BJ (cell line): ENCODE data around the gene RNF168. TPM values are rescaled to one million over a fixed set of nuclear protein-coding genes. Genes with fewer than 3 reads are reported as not detected.
"Not testable (repeated sequence)": the region's sequence is repeated elsewhere in the genome, so short reads cannot be mapped to it uniquely, and the experiment has no call there.

Experiments used
- CTCF ChIA-PET: fragments of 350-600 bp; formaldehyde crosslinking; extraction: SDS; loops from one replicate; lab custom pipeline; 2021; ENCODE audit warnings: antibody characterized with exemption, inconsistent platforms; lab: Yijun Ruan, JAX
- POLR2A ChIA-PET: fragments of 300-600 bp; sonication (Branson Sonifier 250); formaldehyde crosslinking; extraction: SDS; loops from one replicate; lab custom pipeline; 2021; ENCODE audit warnings: antibody characterized with exemption; lab: Charles Lee
- DNase-seq: peaks from one replicate; pipeline ENCODE4 v3.0.0-alpha.2; 2011; ENCODE audit warnings: low read depth
- H3K27me3 ChIP-seq: 2 replicates; pipeline ENCODE4 v1.6.0; 2011; ENCODE audit warnings: low read length; ENCODE audit not compliant: control insufficient read depth, insufficient read depth
- H3K36me3 ChIP-seq: 2 replicates; pipeline ENCODE4 v1.5.1; 2011; ENCODE audit warnings: low read length; ENCODE audit not compliant: control insufficient read depth, insufficient read depth
- H3K4me3 ChIP-seq: 2 replicates; pipeline ENCODE4 v1.5.1; 2011; ENCODE audit warnings: low read depth, mild to moderate bottlenecking, control low read depth, low read length
- CTCF ChIP-seq: IDR thresholded peaks from 2 replicates; pipeline ENCODE4 v1.5.1; 2011; ENCODE audit warnings: low read depth, mild to moderate bottlenecking, control low read depth, inconsistent platforms, low read length, moderate library complexity; ENCODE audit not compliant: insufficient read depth
- polyA plus RNA-seq: library from polyadenylated mRNA; depleted of rRNA; stranded (reverse); fragments of >200 nt; gene quantifications from 2 replicates; pipeline ENCODE4 v1.2.3, GENCODE V29; 2011

Gene RNF168
- polyA plus RNA-seq, 1 experiment: 2.4 TPM

- ChIA-PET CTCF (interaction anchor here (1.0 kb wide), 1 partner anchor 10 kb away, joined by 3 read pairs; no protein-coding TSS in a partner anchor), POLR2A (no interaction called here)
- Histone ChIP-seq H3K36me3 (no peaks in the 10 kb centered on the region), H3K27me3 (no peaks in the 10 kb centered on the region), H3K4me3 (no peak overlapping the region)
- TF ChIP-seq CTCF: no peak
- no peak for DNase-seq
Observed at GRCh38 chr3:196454935-196455334, 48.6 kb downstream of the RNF168 start.

GRCh38 chr3:196445391-196445790 lies 58.2 kb downstream of the RNF168 start:
- H3K4me3 ChIP-seq, DNase-seq, H3K36me3 ChIP-seq, POLR2A ChIA-PET, H3K27me3 ChIP-seq, CTCF ChIA-PET: not testable (repeated sequence)

GRCh38 chr3:196444500-196444894 lies 59.1 kb downstream of the RNF168 start:
- CTCF ChIA-PET: interaction anchor here (0.7 kb wide), 1 partner anchor 59 kb away, joined by 3 read pairs; the partner anchor contains the start of gene RNF168
- POLR2A ChIA-PET: no interaction called here

GRCh38 chr3:196440696-196441095 lies 62.9 kb downstream of the RNF168 start:
- no peak for TF ChIP-seq CTCF
- no peaks in the 10 kb centered on the region for H3K27me3 ChIP-seq
- no peaks in the 10 kb centered on the region for H3K36me3 ChIP-seq
- ChIA-PET POLR2A (no interaction called here), CTCF (interaction anchor here (0.6 to 0.9 kb wide), 2 partner anchors 133 to 1169 kb away, joined by 3 read pairs; no protein-coding TSS in a partner anchor)
- no peak for DNase-seq
- H3K4me3 ChIP-seq: no peak overlapping the region

More at GRCh38 chr3:196444500-196444894, 59.1 kb downstream of the RNF168 start:
- Histone ChIP-seq H3K4me3 (no peak overlapping the region), H3K27me3 (no peaks in the 10 kb centered on the region), H3K36me3 (no peaks in the 10 kb centered on the region)
- TF ChIP-seq CTCF: no peak
- DNase-seq: no peak

- ChIA-PET CTCF (interaction anchor here (0.9 kb wide), 1 partner anchor 132 kb away, joined by 3 read pairs; no protein-coding TSS in a partner anchor), POLR2A (no interaction called here)
- H3K27me3 ChIP-seq: no peaks in the 10 kb centered on the region
- peak; percentile 73 for DNase-seq
- TF ChIP-seq CTCF: no peak
- no peaks in the 10 kb centered on the region for H3K36me3 ChIP-seq
- H3K4me3 ChIP-seq: no peak overlapping the region
Observed at GRCh38 chr3:196440041-196440537, 63.5 kb downstream of the RNF168 start.
